Smooth muscle cell of trachea (primary cell): ENCODE measurements around the gene TIGIT. TPM values are rescaled to one million over a fixed set of nuclear protein-coding genes. Genes with fewer than 3 reads are reported as not detected.

Source experiments
- total RNA-seq: library from RNA; depleted of rRNA; stranded (reverse); fragments of >200 nt; gene quantifications from 2 replicates; pipeline ENCODE4 v1.2.1, GENCODE V29; 2014

TIGIT gene
- total RNA-seq = not detected in 2 replicates

GRCh38 chr3:114293838-114294535 lies at the start of gene TIGIT:
TIGIT (plus strand) TSS chr3:114294028; CDS start chr3:114294062, 34 bp downstream.

Other genes with a start within 250 kb of the TIGIT start
- 2.6 and 4.2 TPM in 2 replicates for gene CCDC191, start 237.5 kb upstream of the TIGIT start, total RNA-seq
- 10.8 and 15.6 TPM in 2 replicates for gene QTRT2, start 237.3 kb upstream of the TIGIT start, total RNA-seq
- gene DRD3, start 115.0 kb upstream of the TIGIT start, total RNA-seq = not detected in 2 replicates
- gene ZNF80, start 56.5 kb upstream of the TIGIT start, total RNA-seq = not detected in 2 replicates